ENCODE measurements around the gene HOXB5.

Gene HOXB5

DNA sequence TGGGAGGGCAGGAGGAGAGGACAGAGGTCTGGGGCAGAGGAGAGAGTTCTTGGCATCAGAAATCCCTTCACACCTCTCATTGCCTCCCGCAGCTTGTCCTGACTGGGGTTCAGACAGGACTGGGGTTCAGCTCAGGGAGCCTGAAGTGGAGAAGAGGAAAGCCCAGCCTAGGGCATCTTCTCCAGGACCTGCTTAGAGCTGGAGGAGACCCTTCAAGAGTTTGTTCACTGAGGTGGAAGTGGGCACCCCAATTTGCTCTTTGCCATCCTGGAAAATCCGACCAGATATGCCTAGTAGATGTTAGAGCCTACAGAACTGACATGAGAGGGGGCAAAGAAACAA is 5.5 kb downstream of the HOXB5 start:
- DNase-seq: no peak

DNA sequence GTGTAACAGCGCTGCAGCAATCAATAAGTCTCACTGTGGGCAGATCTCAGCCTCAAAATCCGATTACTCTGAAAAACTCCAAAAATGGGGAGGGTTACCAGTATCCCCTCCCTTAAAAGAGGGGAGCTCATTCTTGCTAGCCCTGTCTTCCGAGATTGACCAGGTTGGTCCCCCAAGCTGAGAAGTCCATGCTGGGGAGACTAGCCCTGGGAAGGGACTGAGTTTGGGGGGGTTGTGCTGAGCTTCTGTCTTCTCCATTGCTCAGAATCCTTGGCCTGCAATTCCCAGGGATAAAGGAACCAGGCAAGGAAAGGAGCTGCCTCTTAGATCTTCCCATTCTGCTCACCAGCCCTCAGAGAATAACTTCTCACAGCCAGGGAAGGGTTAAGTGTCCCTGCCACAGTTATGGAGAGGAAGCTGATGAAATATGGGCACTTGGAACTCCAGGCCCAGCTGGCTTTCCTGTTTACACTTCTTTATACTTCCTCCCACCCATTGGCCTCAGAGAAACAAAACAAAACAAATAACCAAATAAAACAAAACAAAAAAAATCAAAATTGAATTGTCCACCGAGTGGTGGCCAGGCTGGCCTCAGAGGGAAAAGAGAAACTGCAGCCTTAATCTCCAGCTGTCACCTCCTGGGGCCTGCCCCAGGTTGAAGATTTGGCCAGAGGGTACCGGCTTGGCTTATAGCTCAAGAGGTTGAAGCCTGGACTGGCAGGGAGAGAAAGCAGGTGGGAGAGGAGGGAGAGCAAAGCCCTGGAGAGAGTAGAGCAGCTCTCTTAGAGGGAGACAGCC is 6.1 kb downstream of the HOXB5 start:
- peak; percentile 89 for DNase-seq

DNA sequence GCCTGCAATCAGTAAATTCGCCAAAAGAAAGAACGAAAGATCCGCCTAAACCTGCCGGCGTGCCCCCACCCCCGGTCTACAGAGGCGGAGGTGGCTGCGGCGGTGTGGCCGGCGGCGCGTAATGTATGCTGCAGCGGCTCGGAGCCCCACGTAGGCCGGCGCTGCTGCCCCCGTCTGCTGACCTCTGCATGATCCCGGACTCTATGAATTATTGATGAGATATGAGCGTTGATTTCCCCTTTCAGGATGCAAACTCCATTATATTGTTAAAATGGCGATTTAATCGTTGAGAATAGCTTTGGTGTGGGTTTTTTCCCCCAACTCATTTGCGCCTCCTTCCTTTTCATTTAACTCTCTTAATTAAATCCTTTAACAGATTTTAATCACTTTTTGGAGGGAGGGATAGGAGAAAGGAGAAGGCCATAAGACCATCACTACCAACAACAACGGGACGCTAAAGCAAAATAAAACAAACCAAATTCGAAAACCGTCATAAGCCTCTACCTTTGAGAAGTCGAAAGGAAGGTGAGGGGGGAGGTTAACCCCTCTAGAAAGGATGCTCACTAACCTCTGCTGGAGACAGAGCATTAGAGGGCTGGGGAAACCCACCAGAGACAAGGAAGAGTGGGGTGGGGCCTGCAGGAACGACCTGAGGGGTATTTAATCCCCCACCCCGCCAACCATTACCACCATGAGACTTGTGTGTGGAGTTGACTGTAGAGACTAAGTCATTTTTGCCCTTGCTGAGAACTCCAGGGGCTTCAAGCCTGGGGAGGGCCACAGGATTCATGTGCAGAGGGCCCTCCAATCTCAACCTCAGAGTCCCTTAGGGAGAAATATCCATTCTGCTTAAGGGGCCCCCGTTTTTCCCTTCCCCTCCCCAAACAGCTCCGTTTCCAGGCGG is 7.0 kb downstream of the HOXB5 start:
- DNase-seq: no peak

DNA sequence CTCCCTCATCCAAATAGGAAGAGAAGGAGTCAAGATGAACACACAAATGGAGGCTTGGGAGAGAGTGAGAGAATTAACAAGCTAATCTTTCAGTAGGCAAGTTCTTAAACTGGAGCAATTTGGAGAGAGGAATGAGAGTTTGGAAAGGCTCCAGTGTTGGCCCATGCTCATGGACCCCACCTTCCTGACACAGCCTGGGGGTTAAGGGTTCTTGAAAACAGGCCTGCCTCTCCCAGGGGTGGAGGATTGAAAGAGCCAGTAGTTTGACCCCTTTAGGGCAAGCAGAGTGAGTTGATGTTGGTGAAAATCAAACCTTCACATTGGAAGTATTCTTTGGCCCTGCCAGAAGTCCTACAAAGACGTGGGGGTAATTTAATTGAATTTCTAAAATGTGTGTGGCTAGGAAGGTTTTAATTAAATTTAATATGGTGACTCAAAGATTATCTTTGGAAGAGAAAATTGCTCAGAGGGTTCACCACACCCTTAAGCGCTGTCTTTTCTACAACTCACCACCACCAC is 9.3 kb downstream of the HOXB5 start:
- DNase-seq: peak; percentile 48

- DNase-seq: peak; percentile 48
These were observed 9.8 kb downstream of the HOXB5 start for GRCh38 chr17:48583708-48584222.

DNA sequence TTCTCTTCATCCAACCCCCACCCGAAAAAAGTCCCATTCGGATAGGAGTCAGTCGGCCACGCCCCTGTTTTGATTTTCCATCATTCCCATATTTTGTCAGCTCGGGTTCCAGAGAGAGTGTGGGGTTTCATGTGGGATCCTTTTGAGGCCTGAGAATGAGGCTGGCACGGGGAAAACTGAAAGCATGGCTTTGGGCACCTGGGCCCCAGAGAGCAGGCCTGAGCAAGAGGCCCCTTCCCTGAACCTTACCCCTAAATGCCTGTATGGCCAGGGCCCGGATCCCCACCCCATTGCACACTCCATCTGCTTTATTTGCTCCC is 10.9 kb downstream of the HOXB5 start:
- DNase-seq: peak; percentile 37

- DNase-seq: peak; percentile 42
These were observed 13.6 kb downstream of the HOXB5 start for GRCh38 chr17:48579760-48580554.

DNA sequence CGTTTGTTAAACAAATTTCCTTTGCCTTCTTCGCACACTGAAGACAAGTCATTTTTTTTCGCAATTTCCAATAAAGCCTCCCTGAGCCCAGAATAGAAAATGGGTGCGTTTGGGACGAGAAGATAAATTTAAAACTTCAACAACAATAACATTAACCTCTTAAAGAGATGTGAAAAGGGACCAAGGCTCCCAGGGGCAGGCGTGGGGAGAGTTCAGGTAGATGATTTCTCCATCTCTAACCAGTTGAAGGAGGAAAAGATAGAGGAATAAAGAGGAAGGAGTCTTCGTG is 14.2 kb downstream of the HOXB5 start:
- DNase-seq: no peak

- peak; percentile 44 for DNase-seq
These were observed 14.7 kb downstream of the HOXB5 start for GRCh38 chr17:48578616-48579470.

DNA sequence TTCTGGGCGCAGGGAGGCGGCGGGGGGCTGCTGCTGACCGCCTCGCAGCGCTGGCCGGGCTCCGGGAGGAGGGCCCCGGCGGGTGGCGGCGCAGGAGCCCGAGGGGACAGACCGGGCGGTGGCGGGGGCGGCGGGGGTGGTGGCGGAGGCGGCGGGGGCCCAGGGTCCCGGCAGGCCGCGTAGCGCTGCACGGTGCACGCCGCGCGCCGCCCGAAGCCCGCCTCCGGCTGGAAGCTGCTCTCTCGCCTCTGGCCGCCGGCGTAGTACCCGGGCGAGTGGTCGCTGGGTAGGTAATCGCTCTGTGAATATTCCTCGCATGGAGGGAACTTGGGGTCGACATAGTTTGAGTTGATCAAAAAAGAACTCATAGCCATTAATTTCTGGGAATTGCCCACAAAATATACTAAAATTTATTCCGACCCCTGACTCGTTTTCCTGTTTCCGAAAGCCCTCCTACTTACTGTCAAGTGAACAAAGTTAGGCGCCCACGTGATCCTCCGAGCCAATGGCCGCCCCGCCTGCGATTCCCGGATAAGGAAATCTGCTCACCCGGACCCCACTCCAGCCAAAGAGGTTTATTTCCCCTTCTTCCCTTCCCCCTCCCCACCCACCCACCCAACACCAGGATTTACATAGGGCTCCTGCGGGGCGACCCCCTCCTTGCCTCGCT is 15.5 kb downstream of the HOXB5 start, which contains the start of gene HOXB4:
HOXB4 (minus strand) TSS at position 405 of the 670 bp plus-strand sequence; CDS start at position 374, 31 bp downstream.
- DNase-seq: peak; percentile 71

- no peak for DNase-seq
These were observed 16.1 kb downstream of the HOXB5 start for GRCh38 chr17:48577330-48577945.

DNA sequence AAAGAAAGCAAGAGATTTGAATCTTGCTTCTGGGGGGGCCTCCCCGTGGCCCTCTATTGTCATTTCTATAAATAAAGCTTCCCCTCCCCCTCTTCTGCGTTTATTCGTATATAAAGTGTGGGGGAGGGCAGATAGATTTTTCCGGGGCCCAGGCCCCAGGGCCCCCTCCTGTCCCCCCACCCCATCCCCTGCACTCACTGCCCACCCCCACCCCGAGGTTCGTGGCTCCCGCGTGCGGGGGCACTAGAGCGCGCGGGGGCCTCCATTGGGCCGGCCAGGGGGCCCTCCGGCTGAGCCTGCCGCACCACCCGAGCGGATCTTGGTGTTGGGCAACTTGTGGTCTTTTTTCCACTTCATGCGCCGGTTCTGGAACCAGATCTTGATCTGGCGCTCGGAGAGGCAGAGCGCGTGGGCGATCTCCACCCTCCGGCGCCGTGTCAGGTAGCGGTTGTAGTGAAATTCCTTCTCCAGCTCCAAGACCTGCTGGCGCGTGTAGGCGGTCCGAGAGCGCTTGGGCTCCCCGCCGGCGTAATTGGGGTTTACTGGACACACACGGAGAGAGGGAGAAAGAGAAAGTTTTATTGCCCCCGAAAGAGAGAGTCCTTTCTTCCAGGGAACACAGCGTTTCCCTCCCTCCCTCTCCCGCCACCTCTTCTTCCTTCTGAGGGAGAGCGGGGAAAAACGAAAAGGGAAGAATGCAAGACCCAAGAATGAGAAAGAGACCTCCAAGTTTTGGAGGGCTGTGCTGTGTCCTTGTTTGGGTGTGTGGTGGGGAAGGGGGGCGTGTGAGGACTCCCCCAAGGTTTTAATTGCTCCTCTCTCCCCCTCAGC is 16.9 kb downstream of the HOXB5 start:
- no peak for DNase-seq

DNA sequence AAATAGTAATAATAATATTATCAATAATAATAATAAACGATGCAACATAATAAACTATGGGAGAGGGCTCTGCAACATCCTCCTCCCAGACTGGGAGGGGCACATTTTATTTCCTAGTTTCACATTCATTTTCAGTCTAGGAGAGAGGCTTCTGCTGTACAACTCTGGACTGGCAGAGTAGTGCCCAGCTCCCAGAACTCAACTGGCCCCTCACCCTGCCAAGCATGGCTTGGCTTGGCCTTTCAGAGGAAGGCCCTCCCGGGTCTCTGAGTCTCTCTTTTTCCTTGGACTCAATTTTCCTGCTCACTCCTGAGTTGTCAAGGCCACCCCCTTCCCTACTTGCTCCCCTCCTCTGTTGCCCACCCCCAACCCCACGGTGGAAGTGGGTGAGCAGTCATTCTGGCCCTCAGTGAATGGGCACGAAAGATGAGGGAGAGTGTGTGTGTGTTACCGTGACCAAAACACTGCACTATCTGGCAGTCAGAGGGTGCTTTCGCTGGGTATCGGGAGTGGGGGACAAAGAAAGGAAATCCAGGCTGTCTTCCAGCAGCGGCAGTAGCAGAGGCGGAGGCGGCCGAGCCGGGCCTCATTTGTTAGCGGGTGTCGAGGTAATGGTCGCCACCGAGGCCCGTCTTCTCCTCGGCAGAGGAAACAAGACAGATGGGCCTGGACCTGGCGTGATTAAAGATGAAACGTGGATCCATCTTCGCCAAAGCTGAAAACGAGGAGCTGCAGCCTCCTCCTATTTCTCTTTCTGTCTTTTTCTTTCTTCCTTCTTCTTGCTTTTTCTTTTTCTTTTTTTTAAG is 17.7 kb downstream of the HOXB5 start:
- no peak for DNase-seq

- DNase-seq: peak; percentile 94
These were observed 18.5 kb downstream of the HOXB5 start for GRCh38 chr17:48575066-48575582.

DNA sequence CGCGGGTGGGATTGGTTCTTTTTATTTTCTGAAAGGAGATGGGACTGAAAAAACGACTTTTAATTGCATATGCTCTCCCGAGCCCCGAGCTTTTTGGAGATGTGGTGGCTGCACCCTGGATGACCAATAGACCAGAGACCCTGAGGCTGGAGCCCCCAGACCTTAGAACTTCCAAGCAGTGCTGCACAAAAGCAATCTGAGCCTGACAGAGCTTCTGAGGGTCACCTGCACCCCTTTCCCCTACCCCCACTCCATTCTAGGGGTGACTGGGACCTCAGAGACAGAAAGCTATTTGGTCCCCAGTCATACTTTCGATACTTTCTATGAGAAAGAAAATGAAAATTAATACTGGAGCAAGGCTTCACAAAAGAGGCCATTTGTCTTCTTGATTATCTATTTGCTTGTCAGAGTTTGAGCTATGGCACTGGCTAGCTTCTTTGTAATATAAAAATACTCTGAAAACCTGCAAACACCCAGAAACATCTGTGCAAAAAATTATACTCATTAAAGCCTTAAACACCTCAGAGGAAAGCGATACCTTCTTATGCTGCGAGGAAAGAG is 19.0 kb downstream of the HOXB5 start:
- DNase-seq: no peak

GRCh38 chr17:48571826-48572417 is 21.7 kb downstream of the HOXB5 start:
- no peak for DNase-seq

GRCh38 chr17:48571024-48571818 is 22.4 kb downstream of the HOXB5 start:
- DNase-seq: peak; percentile 54

Measured in NCI-H2029 treated with DMSO at 0.1 percent for 48 hours (cell line).